HG02610 (cell line): ENCODE data around the gene STPG3.

Experiments used
- ATAC-seq: cut with Tn5 transposase; IDR thresholded peaks from one replicate; pipeline ENCODE4 v1.9.1; 2021; ENCODE audit warnings: mild to moderate bottlenecking, moderate library complexity; ENCODE audit not compliant: unreplicated experiment

Gene STPG3

GRCh38 chr9:137251194-137251461, at the start of gene STPG3:
Gene STPG3 (plus strand): TSS chr9:137251286. CDS start chr9:137251287, 1 bp downstream.
- ATAC-seq: no peak

- no peak for ATAC-seq
These were observed 48.1 kb upstream of the STPG3 start for GRCh38 chr9:137202966-137203365.

GRCh38 chr9:137204731-137205125, 46.4 kb upstream of the STPG3 start:
- no peak for ATAC-seq

- peak; percentile 44 for ATAC-seq
These were observed 45.7 kb upstream of the STPG3 start, which contains the start of the genes NDOR1 and TMEM203 for GRCh38 chr9:137205126-137206069. Gene NDOR1 (plus strand): TSS chr9:137205700. CDS start chr9:137205778, 78 bp downstream. Gene TMEM203 (minus strand): TSS chr9:137205648. CDS start chr9:137205414, 234 bp downstream.

- no peak for ATAC-seq
These were observed 44.5 kb upstream of the STPG3 start for GRCh38 chr9:137206602-137207001.

- no peak for ATAC-seq
These were observed 39.6 kb upstream of the STPG3 start for GRCh38 chr9:137211532-137211931.

GRCh38 chr9:137212520-137212919, 38.6 kb upstream of the STPG3 start:
- ATAC-seq: no peak

- no peak for ATAC-seq
These were observed 37.7 kb upstream of the STPG3 start for GRCh38 chr9:137213160-137214060.

- no peak for ATAC-seq
These were observed 36.5 kb upstream of the STPG3 start for GRCh38 chr9:137214620-137215019.

- no peak for ATAC-seq
These were observed 35.7 kb upstream of the STPG3 start for GRCh38 chr9:137215196-137215986.

GRCh38 chr9:137216188-137216965, 34.7 kb upstream of the STPG3 start:
- ATAC-seq: no peak

GRCh38 chr9:137217276-137218211, 33.5 kb upstream of the STPG3 start:
- no peak for ATAC-seq

GRCh38 chr9:137218212-137218753, 32.8 kb upstream of the STPG3 start:
- no peak for ATAC-seq

GRCh38 chr9:137218754-137219271, 32.3 kb upstream of the STPG3 start:
- no peak for ATAC-seq

GRCh38 chr9:137219757-137220316, 31.2 kb upstream of the STPG3 start:
- ATAC-seq: no peak

GRCh38 chr9:137220317-137221094, 30.6 kb upstream of the STPG3 start:
- no peak for ATAC-seq

GRCh38 chr9:137221095-137221505, 30.0 kb upstream of the STPG3 start:
- no peak for ATAC-seq
